HG03135 (cell line): ENCODE measurements around the gene CCDC138.

Experiments
- ATAC-seq: cut with Tn5 transposase; IDR thresholded peaks from one replicate; pipeline ENCODE4 v1.9.1; 2021; ENCODE audit warnings: mild to moderate bottlenecking, moderate library complexity; ENCODE audit not compliant: unreplicated experiment

Gene CCDC138

GRCh38 chr2:108918156-108918874 lies 131.7 kb downstream of the CCDC138 start:
- ATAC-seq, result no peak

GRCh38 chr2:108918941-108919341 lies 132.4 kb downstream of the CCDC138 start:
- ATAC-seq, result no peak

- no peak for ATAC-seq
Measured at GRCh38 chr2:108919571-108920373, 133.2 kb downstream of the CCDC138 start.

- ATAC-seq, result no peak
Measured at GRCh38 chr2:108920686-108921085, 134.1 kb downstream of the CCDC138 start.

GRCh38 chr2:108921096-108922030 lies 134.8 kb downstream of the CCDC138 start:
- ATAC-seq, result no peak

- no peak for ATAC-seq
Measured at GRCh38 chr2:108922141-108922915, 135.8 kb downstream of the CCDC138 start.

- ATAC-seq, result no peak
Measured at GRCh38 chr2:108923019-108923700, 136.6 kb downstream of the CCDC138 start.

GRCh38 chr2:108923736-108924579 lies 137.4 kb downstream of the CCDC138 start:
- ATAC-seq, result no peak

- no peak for ATAC-seq
Measured at GRCh38 chr2:108924580-108925251, 138.1 kb downstream of the CCDC138 start.

GRCh38 chr2:108925286-108925685 lies 138.7 kb downstream of the CCDC138 start:
- no peak for ATAC-seq

- ATAC-seq, result no peak
Measured at GRCh38 chr2:108925735-108926134, 139.2 kb downstream of the CCDC138 start.
